Measurements from ENCODE around the gene APEH.

APEH gene

GRCh38 chr3:49648354-49649019 is 25.7 kb upstream of the APEH start:
- TF ChIP-seq CTCF (IDR thresholded peaks at IDR 0.05; ENCODE audit: control insufficient read depth, extremely low read depth, insufficient read depth), result no peak

GRCh38 chr3:49649576-49649975 is 24.6 kb upstream of the APEH start:
- no peak overlapping the region for H3K4me3 ChIP-seq (ENCODE audit: low read depth, low read length)
- no peak for TF ChIP-seq CTCF (IDR thresholded peaks at IDR 0.05; ENCODE audit: control insufficient read depth, extremely low read depth, insufficient read depth)
- DNase-seq (ENCODE audit: low read depth), result no peak

More at GRCh38 chr3:49648354-49649019, 25.7 kb upstream of the APEH start:
- DNase-seq (ENCODE audit: low read depth), result no peak
- no peak overlapping the region for H3K4me3 ChIP-seq (ENCODE audit: low read depth, low read length)

DNA sequence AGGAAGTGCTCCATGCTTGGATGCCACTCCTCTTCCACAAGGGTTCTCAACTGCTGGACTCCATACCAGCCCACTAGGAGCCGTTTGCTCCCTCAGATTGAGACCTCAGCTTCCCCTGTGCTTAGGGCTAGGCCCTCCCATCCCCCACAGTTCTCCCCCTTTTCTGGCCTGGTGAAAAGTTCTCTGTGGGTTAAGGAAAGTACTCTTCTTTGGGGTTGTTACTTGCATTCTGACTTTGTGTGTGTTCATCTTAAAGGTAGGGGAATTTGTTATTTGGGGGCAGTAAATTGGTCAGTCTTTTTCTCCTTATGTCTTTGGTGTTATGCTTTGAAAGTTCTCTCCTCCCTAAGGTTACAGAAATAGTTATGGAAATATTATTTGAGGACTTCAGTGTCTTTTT is 24.0 kb upstream of the APEH start:
- DNase-seq (ENCODE audit: low read depth), result no peak
- H3K4me3 ChIP-seq (ENCODE audit: low read depth, low read length), result no peak overlapping the region
- no peak for TF ChIP-seq CTCF (IDR thresholded peaks at IDR 0.05; ENCODE audit: control insufficient read depth, extremely low read depth, insufficient read depth)

GRCh38 chr3:49650637-49651036 is 23.5 kb upstream of the APEH start:
- no peak overlapping the region for H3K4me3 ChIP-seq (ENCODE audit: low read depth, low read length)
- TF ChIP-seq CTCF (IDR thresholded peaks at IDR 0.05; ENCODE audit: control insufficient read depth, extremely low read depth, insufficient read depth), result no peak
- no peak for DNase-seq (ENCODE audit: low read depth)

DNA sequence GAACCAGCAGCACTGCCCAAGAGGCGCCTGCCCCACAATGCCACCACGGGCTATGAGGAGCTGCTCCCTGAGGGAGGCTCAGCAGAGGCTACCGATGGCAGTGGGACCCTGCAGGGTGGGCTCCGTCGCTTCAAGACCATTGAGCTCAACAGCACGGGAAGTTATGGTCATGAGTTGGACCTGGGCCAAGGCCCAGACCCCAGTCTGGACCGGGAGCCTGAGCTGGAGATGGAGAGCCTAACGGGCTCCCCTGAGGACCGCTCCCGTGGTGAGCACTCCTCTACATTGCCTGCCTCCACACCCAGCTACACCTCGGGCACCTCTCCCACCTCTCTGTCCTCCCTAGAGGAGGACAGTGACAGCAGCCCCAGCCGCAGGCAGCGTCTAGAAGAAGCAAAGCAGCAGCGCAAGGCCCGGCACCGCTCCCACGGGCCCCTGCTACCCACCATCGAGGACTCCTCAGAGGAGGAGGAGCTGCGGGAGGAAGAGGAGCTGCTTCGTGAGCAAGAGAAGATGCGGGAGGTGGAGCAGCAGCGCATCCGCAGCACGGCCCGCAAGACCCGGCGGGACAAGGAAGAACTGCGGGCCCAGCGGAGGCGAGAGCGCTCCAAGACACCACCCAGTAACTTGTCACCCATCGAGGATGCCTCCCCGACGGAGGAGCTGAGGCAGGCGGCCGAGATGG is 21.8 kb upstream of the APEH start:
- no peak for TF ChIP-seq CTCF (IDR thresholded peaks at IDR 0.05; ENCODE audit: control insufficient read depth, extremely low read depth, insufficient read depth)
- no peak for DNase-seq (ENCODE audit: low read depth)

DNA sequence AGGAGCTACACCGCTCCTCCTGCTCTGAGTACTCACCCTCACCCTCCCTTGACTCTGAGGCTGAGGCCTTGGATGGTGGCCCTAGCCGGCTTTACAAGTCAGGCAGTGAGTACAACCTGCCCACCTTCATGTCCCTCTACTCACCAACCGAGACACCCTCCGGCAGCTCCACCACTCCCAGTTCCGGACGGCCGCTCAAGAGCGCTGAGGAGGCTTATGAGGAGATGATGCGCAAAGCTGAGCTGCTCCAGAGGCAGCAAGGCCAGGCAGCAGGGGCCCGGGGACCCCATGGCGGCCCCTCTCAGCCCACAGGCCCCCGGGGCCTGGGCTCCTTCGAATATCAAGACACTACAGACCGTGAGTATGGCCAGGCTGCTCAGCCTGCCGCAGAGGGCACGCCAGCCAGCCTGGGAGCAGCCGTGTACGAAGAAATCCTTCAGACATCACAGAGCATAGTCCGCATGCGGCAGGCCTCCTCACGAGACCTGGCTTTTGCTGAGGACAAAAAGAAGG is 21.2 kb upstream of the APEH start:
- no peak overlapping the region for H3K4me3 ChIP-seq (ENCODE audit: low read depth, low read length)
- no peak for TF ChIP-seq CTCF (IDR thresholded peaks at IDR 0.05; ENCODE audit: control insufficient read depth, extremely low read depth, insufficient read depth)
- DNase-seq (ENCODE audit: low read depth), result no peak

More for the DNA sequence above, 21.8 kb upstream of the APEH start:
- no peak overlapping the region for H3K4me3 ChIP-seq (ENCODE audit: low read depth, low read length)

Measured in LNCaP clone FGC (cell line).